ENCODE data around the gene FOXP1. TPM values are rescaled to one million over a fixed set of nuclear protein-coding genes. Genes with fewer than 3 reads are reported as not detected.

FOXP1 gene
- total RNA-seq, 1 donor = 55.7 TPM

GRCh38 chr3:71602256-71602655, 18.7 kb upstream of the FOXP1 start:
- H3K4me3 ChIP-seq (ENCODE audit: low read depth, low read length) = no peak overlapping the region
- TF ChIP-seq CTCF (IDR thresholded peaks at IDR 0.05; ENCODE audit: insufficient read depth, low read depth, low read length) = no peak
- no peak for DNase-seq (ENCODE audit: low read depth)

GRCh38 chr3:71601811-71602210, 18.3 kb upstream of the FOXP1 start:
- no peak for TF ChIP-seq CTCF (IDR thresholded peaks at IDR 0.05; ENCODE audit: insufficient read depth, low read depth, low read length)
- no peak for DNase-seq (ENCODE audit: low read depth)
- no peak overlapping the region for H3K4me3 ChIP-seq (ENCODE audit: low read depth, low read length)

- H3K4me3 ChIP-seq (ENCODE audit: low read depth, low read length) = no peak overlapping the region
- TF ChIP-seq CTCF (IDR thresholded peaks at IDR 0.05; ENCODE audit: insufficient read depth, low read depth, low read length) = no peak
- DNase-seq (ENCODE audit: low read depth) = no peak
These were observed 17.2 kb upstream of the FOXP1 start for GRCh38 chr3:71600646-71601288.

DNA sequence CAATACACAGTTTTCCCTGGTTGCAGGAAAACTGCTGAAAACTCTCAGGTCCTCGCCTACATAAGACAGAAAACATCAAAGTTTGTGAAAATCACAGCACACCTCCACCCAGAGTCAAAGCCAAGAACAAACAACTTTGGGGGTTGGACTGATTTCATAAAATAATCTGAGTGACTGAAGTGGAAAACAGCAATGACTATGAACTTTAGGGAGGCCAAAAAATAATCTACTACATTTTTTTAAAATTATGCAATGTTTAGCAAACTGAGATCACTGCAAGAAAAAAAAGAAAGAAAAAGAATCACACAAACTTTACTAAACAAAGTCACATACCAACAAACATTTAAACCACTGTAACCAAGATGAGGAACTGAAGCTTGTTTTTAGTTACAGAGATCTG, 15.9 kb upstream of the FOXP1 start:
- TF ChIP-seq CTCF (IDR thresholded peaks at IDR 0.05; ENCODE audit: insufficient read depth, low read depth, low read length) = no peak
- no peak for DNase-seq (ENCODE audit: low read depth)
- no peak overlapping the region for H3K4me3 ChIP-seq (ENCODE audit: low read depth, low read length)

DNA sequence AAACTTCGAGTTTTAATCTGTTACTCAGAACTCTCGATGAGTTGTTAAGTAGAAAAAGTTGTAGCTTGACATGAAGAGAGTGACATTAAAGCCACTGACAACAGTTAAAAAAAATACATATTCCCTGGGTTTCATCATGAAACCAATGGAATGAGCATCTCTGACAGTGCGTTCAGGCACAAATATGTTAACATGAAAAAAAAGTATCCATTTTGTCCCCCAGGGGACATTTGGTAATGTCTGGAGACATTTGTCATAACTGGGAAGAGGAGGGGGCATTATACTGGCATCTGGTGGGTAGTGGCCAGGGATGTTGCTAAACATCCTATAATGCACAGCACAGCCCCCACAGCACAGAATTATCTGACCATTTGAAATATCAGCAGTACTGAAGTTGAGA, 14.8 kb upstream of the FOXP1 start:
- no peak for TF ChIP-seq CTCF (IDR thresholded peaks at IDR 0.05; ENCODE audit: insufficient read depth, low read depth, low read length)
- no peak for DNase-seq (ENCODE audit: low read depth)

GRCh38 chr3:71597286-71597685, 13.8 kb upstream of the FOXP1 start:
- no peak overlapping the region for H3K4me3 ChIP-seq (ENCODE audit: low read depth, low read length)
- no peak for TF ChIP-seq CTCF (IDR thresholded peaks at IDR 0.05; ENCODE audit: insufficient read depth, low read depth, low read length)
- DNase-seq (ENCODE audit: low read depth) = no peak

More for the DNA sequence above, 14.8 kb upstream of the FOXP1 start:
- no peak overlapping the region for H3K4me3 ChIP-seq (ENCODE audit: low read depth, low read length)

- no peak for DNase-seq (ENCODE audit: low read depth)
- TF ChIP-seq CTCF (IDR thresholded peaks at IDR 0.05; ENCODE audit: insufficient read depth, low read depth, low read length) = no peak
- H3K4me3 ChIP-seq (ENCODE audit: low read depth, low read length) = no peak overlapping the region
These were observed 9.6 kb upstream of the FOXP1 start for GRCh38 chr3:71593106-71593505.
